Left lung (tissue), 10 donors: ENCODE data around the gene CPA2. TPM values are rescaled to one million over a fixed set of nuclear protein-coding genes. Genes with fewer than 3 reads are reported as not detected.

Experiments
- ATAC-seq: fragments of 200-7000 bp; cut with Tn5 transposase; one replicate; pipeline ENCODE4 v1.9.1; 2020; ENCODE audit warnings: moderate library complexity
- DNase-seq, 4 donors: peaks; one replicate each; pipeline ENCODE4 v3.0.0-alpha.2; 2013 to 2020
- H3K27ac ChIP-seq, 2 donors: fragments of 200-600 bp; sonication (generic) in 1 of 2; one replicate each; pipeline versions ENCODE4 v1.5.0 to v1.8.0; 2020 to 2021
- H3K27me3 ChIP-seq, 2 donors: fragments of 200-600 bp; sonication (generic) in 1 of 2; one replicate each; pipeline versions ENCODE4 v1.5.0 to v1.8.0; 2020 to 2021
- H3K36me3 ChIP-seq, 2 donors: fragments of 200-600 bp; sonication (generic) in 1 of 2; one replicate each; pipeline versions ENCODE4 v1.5.0 to v1.8.0; 2020 to 2021
- H3K4me1 ChIP-seq, 2 donors: fragments of 200-600 bp; one replicate each; pipeline ENCODE4 v1.8.0; 2021
- H3K4me3 ChIP-seq, 2 donors: fragments of 200-600 bp; sonication (generic) in 1 of 2; one replicate each; pipeline versions ENCODE4 v1.5.0 to v1.8.0; 2020 to 2021; ENCODE audit warnings: mild to moderate bottlenecking in 1 of 2
- H3K9me3 ChIP-seq, 2 donors: fragments of 200-600 bp; sonication (generic) in 1 of 2; one replicate each; pipeline versions ENCODE4 v1.5.0 to v1.8.0; 2020 to 2021
- intact Hi-C, 2 donors: fragments of 100-400 bp; cut with DNase I; formaldehyde crosslinking; loops; one replicate each; pipeline versions ENCODE4 v1.11.2 to v1.14.2; 2022
- polyA plus RNA-seq, 6 donors: library from polyadenylated mRNA; unstranded; fragments of 120-200 nt; gene quantifications; one replicate each; pipeline ENCODE4 v1.2.1, GENCODE V29; 2013; ENCODE audit not compliant: insufficient read length in 6 of 6
- total RNA-seq, 2 donors: library from RNA; stranded (reverse); fragmentation: NEBNext Ultra II Directional; extraction: Animal tissue kit (Norgen Biotek cat#: 25700); gene quantifications; one replicate each; pipeline ENCODE4 v1.2.1, GENCODE V29; 2021
- TF ChIP-seq, protein P1 (sequence below), 2 donors: fragments of 200-600 bp; sonication (generic) in 1 of 2; IDR thresholded peaks; one replicate each; pipeline versions ENCODE4 v1.5.0 to v1.8.0; 2021; ENCODE audit warnings: antibody characterized with exemption in 2 of 2
- donor health status: DM: no; HTN: yes; CAD: no.
- donor health status: DM: no; HTN: no; CAD: no.

CPA2 gene
- total and polyA plus RNA-seq, 8 donors = 0.20 to 0.57 (median 0.33) TPM; not detected in 2

DNA sequence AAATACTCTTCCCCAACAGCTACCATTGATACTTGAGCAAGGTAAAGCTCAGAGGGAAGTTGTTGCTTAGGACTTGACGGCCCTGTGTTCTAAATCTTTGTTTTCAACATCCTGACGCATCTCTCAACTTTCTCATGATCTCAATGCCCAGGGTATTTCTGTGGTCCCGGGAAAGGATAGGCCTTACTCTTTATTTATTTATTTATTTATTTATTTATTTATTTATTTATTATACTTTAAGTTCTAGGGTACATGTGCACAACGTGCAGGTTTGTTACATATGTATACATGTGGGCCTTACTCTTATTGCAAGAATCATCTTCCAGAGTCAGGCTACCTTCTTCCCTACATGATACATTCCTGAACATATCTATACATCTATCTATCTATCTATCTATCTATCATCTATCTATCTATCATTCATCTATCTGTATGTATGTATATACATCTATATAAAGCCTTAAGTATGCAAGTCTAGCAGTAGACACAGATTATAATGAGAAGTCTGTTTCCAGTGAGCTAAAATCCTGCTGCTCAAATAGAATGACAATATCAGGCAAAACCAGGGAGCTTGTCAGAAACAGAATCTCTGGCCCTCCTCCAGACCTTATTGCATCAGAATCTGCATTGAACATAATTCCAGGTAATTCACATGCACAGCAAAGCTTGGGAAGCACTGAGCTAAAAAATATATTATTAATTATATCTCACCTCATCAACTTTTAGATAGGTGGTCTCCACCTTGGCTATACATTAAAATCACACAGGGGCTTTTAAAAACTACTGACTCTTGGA is 65.8 kb downstream of the CPA2 start:
- Histone ChIP-seq H3K27me3 (no peaks in the 10 kb centered on the region), H3K27ac (no peak overlapping the region), H3K4me3 (no peak overlapping the region), H3K36me3 (no peaks in the 10 kb centered on the region), H3K4me1 (no peaks in the 10 kb centered on the region), H3K9me3 (no peaks in the 10 kb centered on the region)
- intact Hi-C loops = no loop called here
- no peak for ATAC-seq
- TF ChIP-seq, protein P1, sequence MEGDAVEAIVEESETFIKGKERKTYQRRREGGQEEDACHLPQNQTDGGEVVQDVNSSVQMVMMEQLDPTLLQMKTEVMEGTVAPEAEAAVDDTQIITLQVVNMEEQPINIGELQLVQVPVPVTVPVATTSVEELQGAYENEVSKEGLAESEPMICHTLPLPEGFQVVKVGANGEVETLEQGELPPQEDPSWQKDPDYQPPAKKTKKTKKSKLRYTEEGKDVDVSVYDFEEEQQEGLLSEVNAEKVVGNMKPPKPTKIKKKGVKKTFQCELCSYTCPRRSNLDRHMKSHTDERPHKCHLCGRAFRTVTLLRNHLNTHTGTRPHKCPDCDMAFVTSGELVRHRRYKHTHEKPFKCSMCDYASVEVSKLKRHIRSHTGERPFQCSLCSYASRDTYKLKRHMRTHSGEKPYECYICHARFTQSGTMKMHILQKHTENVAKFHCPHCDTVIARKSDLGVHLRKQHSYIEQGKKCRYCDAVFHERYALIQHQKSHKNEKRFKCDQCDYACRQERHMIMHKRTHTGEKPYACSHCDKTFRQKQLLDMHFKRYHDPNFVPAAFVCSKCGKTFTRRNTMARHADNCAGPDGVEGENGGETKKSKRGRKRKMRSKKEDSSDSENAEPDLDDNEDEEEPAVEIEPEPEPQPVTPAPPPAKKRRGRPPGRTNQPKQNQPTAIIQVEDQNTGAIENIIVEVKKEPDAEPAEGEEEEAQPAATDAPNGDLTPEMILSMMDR (IDR thresholded peaks at IDR 0.05) = no peak
- no peak for DNase-seq

- DNase-seq (no peak), ATAC-seq (no peak)
- no peak overlapping the region for H3K4me3 ChIP-seq
- H3K27ac ChIP-seq = no peak overlapping the region
- no peaks in the 10 kb centered on the region for H3K27me3 ChIP-seq
- intact Hi-C loops = no loop called here
- no peaks in the 10 kb centered on the region for H3K36me3 ChIP-seq
- TF ChIP-seq, protein P1 (IDR thresholded peaks at IDR 0.05) = no peak
- no peaks in the 10 kb centered on the region for H3K9me3 ChIP-seq
- no peaks in the 10 kb centered on the region for H3K4me1 ChIP-seq
Measured at GRCh38 chr7:130333832-130334231, 67.2 kb downstream of the CPA2 start.

GRCh38 chr7:130334274-130334673 is 67.6 kb downstream of the CPA2 start:
- Histone ChIP-seq H3K4me3 (no peak overlapping the region), H3K9me3 (no peaks in the 10 kb centered on the region), H3K4me1 (no peaks in the 10 kb centered on the region), H3K27ac (no peak overlapping the region), H3K36me3 (no peaks in the 10 kb centered on the region), H3K27me3 (no peaks in the 10 kb centered on the region)
- DNase-seq (peak in 1 of 4 donors; percentile 44), ATAC-seq (no peak)
- TF ChIP-seq, protein P1 (IDR thresholded peaks at IDR 0.05) = no peak
- intact Hi-C loops = no loop called here

- DNase-seq = no peak
- intact Hi-C loops = no loop called here
- Histone ChIP-seq H3K4me3 (no peak overlapping the region), H3K27me3 (no peaks in the 10 kb centered on the region), H3K4me1 (no peaks in the 10 kb centered on the region), H3K36me3 (no peaks in the 10 kb centered on the region), H3K27ac (no peak overlapping the region), H3K9me3 (no peaks in the 10 kb centered on the region)
- no peak for ATAC-seq
- TF ChIP-seq, protein P1 (IDR thresholded peaks at IDR 0.05) = no peak
Measured at GRCh38 chr7:130337410-130337971, 70.8 kb downstream of the CPA2 start.

DNA sequence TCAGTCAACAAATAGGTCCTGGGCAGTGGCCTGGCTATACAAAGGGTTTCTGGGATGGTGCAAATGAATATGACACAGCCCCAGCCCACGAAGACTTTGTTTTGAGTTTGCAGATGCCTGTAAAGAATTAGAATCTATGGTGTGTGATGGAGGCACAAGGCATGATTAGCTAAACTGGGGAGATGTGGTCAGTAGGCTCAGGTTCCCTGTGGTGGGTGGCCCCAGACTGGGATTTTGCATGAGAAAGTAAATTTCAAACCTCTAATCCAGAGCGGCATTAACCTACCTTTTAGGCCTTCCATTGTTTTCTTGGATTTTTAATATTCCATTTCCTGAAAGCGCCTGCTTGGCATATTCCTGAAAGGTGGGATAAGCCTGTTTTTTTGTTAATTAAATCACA is 71.6 kb downstream of the CPA2 start:
- TF ChIP-seq, protein P1 (IDR thresholded peaks at IDR 0.05) = no peak
- intact Hi-C loops = no loop called here
- H3K27me3 ChIP-seq = no peaks in the 10 kb centered on the region

More for the DNA sequence above, 71.6 kb downstream of the CPA2 start:
- H3K9me3 ChIP-seq = no peaks in the 10 kb centered on the region
- no peak overlapping the region for H3K4me3 ChIP-seq
- no peak for DNase-seq
- H3K36me3 ChIP-seq = no peaks in the 10 kb centered on the region
- no peak for ATAC-seq
- H3K27ac ChIP-seq = no peak overlapping the region
- no peaks in the 10 kb centered on the region for H3K4me1 ChIP-seq
